H1 (cell line): ENCODE results near the gene LSM2. TPM values are rescaled to one million over a fixed set of nuclear protein-coding genes. Genes with fewer than 3 reads are reported as not detected.

ENCODE experiments used
- CREB1 ChIP-seq: IDR thresholded peaks from 2 replicates; pipeline ENCODE4 v1.6.1; 2012; ENCODE audit warnings: inconsistent platforms
- PHF8 ChIP-seq: fragments of 200-600 bp; sonication (generic); conservative IDR thresholded peaks from 2 replicates; pipeline ENCODE4 v1.7.1; 2012; ENCODE audit warnings: low read depth, mild to moderate bottlenecking, inconsistent platforms, low read length, moderate library complexity
- TEAD4 ChIP-seq: IDR thresholded peaks from 2 replicates; pipeline ENCODE4 v1.6.1; 2012; ENCODE audit warnings: low read depth, low read length, inconsistent platforms, mixed read lengths
- polyA plus RNA-seq, 7 experiments: library from polyadenylated mRNA; depleted of rRNA in 3 of 7; stranded (reverse) in 5 of 7; unstranded in 2 of 7; fragments of >200 nt in 5 of 7; fragments of 200-250 nt in 2 of 7; gene quantifications; 1 replicate in 5 of 7; 2 replicates in 1 of 7; 4 replicates in 1 of 7; pipeline versions ENCODE4 v1.2.1 to v1.2.3, GENCODE V29; 2011 to 2013; ENCODE audit warnings: missing spikeins in 2 of 7, mixed read lengths in 2 of 7
- total RNA-seq: library from RNA; stranded (reverse); fragmentation: NEBNext Ultra II Directional; extraction: Animal tissue kit (Norgen Biotek cat#: 25700); gene quantifications from 2 replicates; pipeline ENCODE4 v1.2.1, GENCODE V29; 2021
- TF ChIP-seq, protein P1 (sequence below): fragments of 300-600 bp; sonication (generic); IDR thresholded peaks from 2 replicates; pipeline ENCODE4 v1.7.1; 2012; ENCODE audit warnings: low read length, moderate library complexity, mild to moderate bottlenecking, inconsistent platforms; ENCODE audit not compliant: insufficient replicate concordance

Gene LSM2
- total and polyA plus RNA-seq, 2 of the 8 experiments (the other 6 are each of a cell fraction or from before 2014, with no cell fraction given), result 127 to 168 TPM

DNA sequence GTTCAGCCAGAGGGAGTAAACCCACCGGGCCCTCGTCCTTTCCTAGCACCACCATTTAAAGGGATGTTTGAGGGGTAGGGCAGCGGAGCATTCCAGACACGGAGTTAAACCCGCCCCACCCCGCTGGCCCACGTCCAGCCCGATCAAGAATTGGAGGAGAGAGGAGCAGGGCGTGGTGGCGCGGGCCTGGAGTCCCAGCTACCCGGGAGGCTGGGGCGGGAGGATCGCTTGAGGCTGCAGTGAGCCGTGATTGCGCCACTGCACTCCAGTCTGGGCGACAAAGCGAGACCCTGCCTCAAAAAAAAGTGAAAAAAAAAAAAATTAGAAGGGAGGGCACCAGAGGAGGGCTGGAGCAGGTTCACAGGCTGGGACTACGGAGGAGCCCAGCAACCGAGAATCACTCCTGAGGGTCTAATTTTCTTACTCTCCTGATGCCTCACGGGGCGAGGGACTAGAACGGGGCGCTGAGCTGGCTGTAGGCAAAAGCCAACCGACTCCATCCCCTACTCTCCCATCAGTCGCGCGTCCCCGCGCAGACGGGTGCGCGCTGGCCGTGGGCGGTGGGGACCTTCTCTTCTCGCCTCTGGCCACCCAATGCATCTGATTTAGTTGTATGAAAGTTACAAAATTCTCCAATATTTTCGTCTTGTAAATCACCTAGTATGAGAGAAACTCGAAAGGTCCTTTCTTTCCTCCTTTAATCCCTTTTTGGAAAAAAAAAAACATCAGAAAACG is 14.7 kb upstream of the LSM2 start (continued):
- TF ChIP-seq, protein P1, sequence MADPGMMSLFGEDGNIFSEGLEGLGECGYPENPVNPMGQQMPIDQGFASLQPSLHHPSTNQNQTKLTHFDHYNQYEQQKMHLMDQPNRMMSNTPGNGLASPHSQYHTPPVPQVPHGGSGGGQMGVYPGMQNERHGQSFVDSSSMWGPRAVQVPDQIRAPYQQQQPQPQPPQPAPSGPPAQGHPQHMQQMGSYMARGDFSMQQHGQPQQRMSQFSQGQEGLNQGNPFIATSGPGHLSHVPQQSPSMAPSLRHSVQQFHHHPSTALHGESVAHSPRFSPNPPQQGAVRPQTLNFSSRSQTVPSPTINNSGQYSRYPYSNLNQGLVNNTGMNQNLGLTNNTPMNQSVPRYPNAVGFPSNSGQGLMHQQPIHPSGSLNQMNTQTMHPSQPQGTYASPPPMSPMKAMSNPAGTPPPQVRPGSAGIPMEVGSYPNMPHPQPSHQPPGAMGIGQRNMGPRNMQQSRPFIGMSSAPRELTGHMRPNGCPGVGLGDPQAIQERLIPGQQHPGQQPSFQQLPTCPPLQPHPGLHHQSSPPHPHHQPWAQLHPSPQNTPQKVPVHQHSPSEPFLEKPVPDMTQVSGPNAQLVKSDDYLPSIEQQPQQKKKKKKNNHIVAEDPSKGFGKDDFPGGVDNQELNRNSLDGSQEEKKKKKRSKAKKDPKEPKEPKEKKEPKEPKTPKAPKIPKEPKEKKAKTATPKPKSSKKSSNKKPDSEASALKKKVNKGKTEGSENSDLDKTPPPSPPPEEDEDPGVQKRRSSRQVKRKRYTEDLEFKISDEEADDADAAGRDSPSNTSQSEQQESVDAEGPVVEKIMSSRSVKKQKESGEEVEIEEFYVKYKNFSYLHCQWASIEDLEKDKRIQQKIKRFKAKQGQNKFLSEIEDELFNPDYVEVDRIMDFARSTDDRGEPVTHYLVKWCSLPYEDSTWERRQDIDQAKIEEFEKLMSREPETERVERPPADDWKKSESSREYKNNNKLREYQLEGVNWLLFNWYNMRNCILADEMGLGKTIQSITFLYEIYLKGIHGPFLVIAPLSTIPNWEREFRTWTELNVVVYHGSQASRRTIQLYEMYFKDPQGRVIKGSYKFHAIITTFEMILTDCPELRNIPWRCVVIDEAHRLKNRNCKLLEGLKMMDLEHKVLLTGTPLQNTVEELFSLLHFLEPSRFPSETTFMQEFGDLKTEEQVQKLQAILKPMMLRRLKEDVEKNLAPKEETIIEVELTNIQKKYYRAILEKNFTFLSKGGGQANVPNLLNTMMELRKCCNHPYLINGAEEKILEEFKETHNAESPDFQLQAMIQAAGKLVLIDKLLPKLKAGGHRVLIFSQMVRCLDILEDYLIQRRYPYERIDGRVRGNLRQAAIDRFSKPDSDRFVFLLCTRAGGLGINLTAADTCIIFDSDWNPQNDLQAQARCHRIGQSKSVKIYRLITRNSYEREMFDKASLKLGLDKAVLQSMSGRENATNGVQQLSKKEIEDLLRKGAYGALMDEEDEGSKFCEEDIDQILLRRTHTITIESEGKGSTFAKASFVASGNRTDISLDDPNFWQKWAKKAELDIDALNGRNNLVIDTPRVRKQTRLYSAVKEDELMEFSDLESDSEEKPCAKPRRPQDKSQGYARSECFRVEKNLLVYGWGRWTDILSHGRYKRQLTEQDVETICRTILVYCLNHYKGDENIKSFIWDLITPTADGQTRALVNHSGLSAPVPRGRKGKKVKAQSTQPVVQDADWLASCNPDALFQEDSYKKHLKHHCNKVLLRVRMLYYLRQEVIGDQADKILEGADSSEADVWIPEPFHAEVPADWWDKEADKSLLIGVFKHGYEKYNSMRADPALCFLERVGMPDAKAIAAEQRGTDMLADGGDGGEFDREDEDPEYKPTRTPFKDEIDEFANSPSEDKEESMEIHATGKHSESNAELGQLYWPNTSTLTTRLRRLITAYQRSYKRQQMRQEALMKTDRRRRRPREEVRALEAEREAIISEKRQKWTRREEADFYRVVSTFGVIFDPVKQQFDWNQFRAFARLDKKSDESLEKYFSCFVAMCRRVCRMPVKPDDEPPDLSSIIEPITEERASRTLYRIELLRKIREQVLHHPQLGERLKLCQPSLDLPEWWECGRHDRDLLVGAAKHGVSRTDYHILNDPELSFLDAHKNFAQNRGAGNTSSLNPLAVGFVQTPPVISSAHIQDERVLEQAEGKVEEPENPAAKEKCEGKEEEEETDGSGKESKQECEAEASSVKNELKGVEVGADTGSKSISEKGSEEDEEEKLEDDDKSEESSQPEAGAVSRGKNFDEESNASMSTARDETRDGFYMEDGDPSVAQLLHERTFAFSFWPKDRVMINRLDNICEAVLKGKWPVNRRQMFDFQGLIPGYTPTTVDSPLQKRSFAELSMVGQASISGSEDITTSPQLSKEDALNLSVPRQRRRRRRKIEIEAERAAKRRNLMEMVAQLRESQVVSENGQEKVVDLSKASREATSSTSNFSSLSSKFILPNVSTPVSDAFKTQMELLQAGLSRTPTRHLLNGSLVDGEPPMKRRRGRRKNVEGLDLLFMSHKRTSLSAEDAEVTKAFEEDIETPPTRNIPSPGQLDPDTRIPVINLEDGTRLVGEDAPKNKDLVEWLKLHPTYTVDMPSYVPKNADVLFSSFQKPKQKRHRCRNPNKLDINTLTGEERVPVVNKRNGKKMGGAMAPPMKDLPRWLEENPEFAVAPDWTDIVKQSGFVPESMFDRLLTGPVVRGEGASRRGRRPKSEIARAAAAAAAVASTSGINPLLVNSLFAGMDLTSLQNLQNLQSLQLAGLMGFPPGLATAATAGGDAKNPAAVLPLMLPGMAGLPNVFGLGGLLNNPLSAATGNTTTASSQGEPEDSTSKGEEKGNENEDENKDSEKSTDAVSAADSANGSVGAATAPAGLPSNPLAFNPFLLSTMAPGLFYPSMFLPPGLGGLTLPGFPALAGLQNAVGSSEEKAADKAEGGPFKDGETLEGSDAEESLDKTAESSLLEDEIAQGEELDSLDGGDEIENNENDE, result no peak
- TF ChIP-seq TEAD4 (no peak), PHF8 (peak; percentile 42), CREB1 (0 out of 2 replicates have a peak, but pooled peaks have one; percentile 34)
